ENCODE results near the gene MMP17. TPM values are rescaled to one million over a fixed set of nuclear protein-coding genes. Genes with fewer than 3 reads are reported as not detected.
"Not testable (repeated sequence)": the region's sequence is repeated elsewhere in the genome, so short reads cannot be mapped to it uniquely, and the experiment has no call there.

MMP17 gene
- total and polyA plus RNA-seq, 4 donors, result 0.17 to 0.37 (median 0.24) TPM; not detected in 1

DNA sequence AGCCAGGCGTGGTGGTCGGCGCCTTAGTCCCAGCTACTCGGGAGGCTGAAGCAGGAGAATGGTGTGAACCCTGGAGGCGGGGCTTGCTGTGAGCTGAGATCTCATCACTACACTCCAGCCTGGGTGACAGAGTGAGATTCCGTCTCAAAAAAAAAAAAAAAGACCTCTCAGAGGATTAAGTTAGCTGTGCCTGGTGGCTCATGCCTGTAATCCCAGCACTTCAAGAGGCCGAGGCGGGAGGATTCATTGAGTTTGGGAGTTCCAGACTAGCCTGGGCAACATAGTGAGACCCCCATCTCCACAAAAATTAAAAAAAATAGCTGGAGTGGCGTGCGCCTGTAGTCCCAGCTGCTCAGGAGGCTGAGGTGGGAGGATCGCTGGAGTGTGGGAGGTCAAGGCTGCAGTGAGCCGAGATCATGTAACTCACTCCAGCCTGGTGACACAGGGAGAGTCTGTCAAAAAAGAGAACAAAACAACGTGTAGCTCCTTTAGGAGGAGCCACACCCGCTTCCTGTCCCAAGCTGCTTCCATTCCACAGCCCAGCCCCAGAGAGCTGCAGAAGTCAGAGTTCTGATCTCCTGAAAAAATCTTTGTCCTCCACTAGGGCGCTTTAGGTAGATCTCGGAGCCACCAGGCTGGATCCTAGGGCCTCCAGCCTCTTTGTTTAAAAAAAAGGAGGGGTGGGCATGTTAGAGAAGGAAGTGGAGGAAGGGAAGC lies 54.8 kb downstream of the MMP17 start (continued):
- TF ChIP-seq, protein P1, sequence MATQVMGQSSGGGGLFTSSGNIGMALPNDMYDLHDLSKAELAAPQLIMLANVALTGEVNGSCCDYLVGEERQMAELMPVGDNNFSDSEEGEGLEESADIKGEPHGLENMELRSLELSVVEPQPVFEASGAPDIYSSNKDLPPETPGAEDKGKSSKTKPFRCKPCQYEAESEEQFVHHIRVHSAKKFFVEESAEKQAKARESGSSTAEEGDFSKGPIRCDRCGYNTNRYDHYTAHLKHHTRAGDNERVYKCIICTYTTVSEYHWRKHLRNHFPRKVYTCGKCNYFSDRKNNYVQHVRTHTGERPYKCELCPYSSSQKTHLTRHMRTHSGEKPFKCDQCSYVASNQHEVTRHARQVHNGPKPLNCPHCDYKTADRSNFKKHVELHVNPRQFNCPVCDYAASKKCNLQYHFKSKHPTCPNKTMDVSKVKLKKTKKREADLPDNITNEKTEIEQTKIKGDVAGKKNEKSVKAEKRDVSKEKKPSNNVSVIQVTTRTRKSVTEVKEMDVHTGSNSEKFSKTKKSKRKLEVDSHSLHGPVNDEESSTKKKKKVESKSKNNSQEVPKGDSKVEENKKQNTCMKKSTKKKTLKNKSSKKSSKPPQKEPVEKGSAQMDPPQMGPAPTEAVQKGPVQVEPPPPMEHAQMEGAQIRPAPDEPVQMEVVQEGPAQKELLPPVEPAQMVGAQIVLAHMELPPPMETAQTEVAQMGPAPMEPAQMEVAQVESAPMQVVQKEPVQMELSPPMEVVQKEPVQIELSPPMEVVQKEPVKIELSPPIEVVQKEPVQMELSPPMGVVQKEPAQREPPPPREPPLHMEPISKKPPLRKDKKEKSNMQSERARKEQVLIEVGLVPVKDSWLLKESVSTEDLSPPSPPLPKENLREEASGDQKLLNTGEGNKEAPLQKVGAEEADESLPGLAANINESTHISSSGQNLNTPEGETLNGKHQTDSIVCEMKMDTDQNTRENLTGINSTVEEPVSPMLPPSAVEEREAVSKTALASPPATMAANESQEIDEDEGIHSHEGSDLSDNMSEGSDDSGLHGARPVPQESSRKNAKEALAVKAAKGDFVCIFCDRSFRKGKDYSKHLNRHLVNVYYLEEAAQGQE (IDR thresholded peaks at IDR 0.05), result no peak
- TF ChIP-seq JUND (IDR thresholded peaks at IDR 0.05) (no peak), SP1 (IDR thresholded peaks at IDR 0.05) (no peak), FOXA2 (IDR thresholded peaks at IDR 0.05) (no peak), HNF4A (conservative IDR thresholded peaks at IDR 0.05) (no peak), GABPA (IDR thresholded peaks at IDR 0.05 in 1 of 2, conservative IDR thresholded peaks at IDR 0.05 in 1 of 2) (no peak), RXRA (IDR thresholded peaks at IDR 0.05) (no peak)

DNA sequence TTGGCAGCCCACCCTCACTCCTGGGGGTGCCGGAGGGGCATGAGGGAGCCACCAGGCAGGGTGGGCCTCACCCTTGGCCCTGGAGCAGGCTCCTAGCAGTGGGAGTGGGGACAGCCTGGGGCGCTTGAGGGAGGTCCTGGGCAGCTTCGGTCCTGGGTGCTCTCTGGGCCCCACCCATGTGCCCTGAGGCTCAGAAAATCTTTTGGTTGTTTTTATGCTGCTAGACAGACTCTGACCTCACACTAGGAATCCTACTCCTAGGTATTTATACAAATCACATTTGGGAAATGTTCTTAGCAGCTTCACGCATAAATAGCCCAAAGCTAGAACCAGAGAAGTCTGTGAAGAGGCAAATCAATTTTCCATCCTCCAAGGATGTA lies 55.3 kb downstream of the MMP17 start:
- 91% methylated on average over 4 of the region's 4 CpGs for WGBS
- H3K9me3 ChIP-seq (ENCODE audit: control insufficient read depth in 4 of 4, low read length in 3 of 4), result peaks cover 0 to 4% (median under 1%) of the 10 kb centered on the region in 4 donors
- H3K9ac ChIP-seq (ENCODE audit: low read depth in 1 of 2, low read length in 2 of 2), result no peak overlapping the region
- no peak overlapping the region for H3K4me3 ChIP-seq (ENCODE audit: low read depth in 1 of 3, low read length in 3 of 3)
- TF ChIP-seq, protein P2, sequence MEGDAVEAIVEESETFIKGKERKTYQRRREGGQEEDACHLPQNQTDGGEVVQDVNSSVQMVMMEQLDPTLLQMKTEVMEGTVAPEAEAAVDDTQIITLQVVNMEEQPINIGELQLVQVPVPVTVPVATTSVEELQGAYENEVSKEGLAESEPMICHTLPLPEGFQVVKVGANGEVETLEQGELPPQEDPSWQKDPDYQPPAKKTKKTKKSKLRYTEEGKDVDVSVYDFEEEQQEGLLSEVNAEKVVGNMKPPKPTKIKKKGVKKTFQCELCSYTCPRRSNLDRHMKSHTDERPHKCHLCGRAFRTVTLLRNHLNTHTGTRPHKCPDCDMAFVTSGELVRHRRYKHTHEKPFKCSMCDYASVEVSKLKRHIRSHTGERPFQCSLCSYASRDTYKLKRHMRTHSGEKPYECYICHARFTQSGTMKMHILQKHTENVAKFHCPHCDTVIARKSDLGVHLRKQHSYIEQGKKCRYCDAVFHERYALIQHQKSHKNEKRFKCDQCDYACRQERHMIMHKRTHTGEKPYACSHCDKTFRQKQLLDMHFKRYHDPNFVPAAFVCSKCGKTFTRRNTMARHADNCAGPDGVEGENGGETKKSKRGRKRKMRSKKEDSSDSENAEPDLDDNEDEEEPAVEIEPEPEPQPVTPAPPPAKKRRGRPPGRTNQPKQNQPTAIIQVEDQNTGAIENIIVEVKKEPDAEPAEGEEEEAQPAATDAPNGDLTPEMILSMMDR (IDR thresholded peaks at IDR 0.05; ENCODE audit: low read depth, low read length, missing input control), result no peak
- no peak for TF ChIP-seq HNF4A (conservative IDR thresholded peaks at IDR 0.05)
- no peaks in the 10 kb centered on the region for H3K36me3 ChIP-seq (ENCODE audit: control insufficient read depth in 4 of 4, insufficient read depth in 3 of 4, low read depth in 1 of 4, low read length in 3 of 4)
- H3K4me1 ChIP-seq (ENCODE audit: control insufficient read depth in 4 of 4, insufficient read depth in 4 of 4, low read length in 3 of 4), result no peaks in the 10 kb centered on the region
- H3K27me3 ChIP-seq (ENCODE audit: control insufficient read depth in 4 of 4, insufficient read depth in 4 of 4, low read length in 3 of 4), result no peaks in the 10 kb centered on the region
- no peak overlapping the region for H3K27ac ChIP-seq (ENCODE audit: low read depth in 1 of 2, low read length in 2 of 2)
- DNase-seq (ENCODE audit: low spot score), result no peak

DNA sequence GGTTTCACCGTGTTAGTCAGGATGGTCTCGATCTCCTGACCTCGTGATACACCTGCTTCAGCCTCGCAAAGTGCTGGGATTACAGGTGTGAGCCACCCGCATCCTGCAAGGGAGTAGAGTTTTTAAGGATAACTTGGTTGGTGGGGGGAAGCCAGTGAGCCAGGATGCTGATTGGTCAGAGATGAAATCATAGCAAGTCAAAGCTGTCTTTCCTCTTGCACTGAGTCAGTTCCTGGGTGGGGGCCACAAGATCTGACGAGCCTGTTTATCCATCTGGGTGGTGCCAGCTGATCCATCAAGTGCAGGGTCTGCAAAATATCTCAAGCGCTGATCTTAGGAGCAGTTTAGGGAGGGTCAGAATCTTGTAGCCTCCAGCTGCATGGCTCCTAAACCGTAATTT lies 56.9 kb downstream of the MMP17 start:
- H3K9ac ChIP-seq (ENCODE audit: low read depth in 1 of 2, low read length in 2 of 2); H3K4me1 ChIP-seq (ENCODE audit: control insufficient read depth in 4 of 4, insufficient read depth in 4 of 4, low read length in 3 of 4); DNase-seq (ENCODE audit: low spot score); H3K27ac ChIP-seq (ENCODE audit: low read depth in 1 of 2, low read length in 2 of 2); H3K36me3 ChIP-seq (ENCODE audit: control insufficient read depth in 4 of 4, insufficient read depth in 3 of 4, low read depth in 1 of 4, low read length in 3 of 4); H3K4me3 ChIP-seq (ENCODE audit: low read depth in 1 of 3, low read length in 3 of 3); H3K27me3 ChIP-seq (ENCODE audit: control insufficient read depth in 4 of 4, insufficient read depth in 4 of 4, low read length in 3 of 4); H3K9me3 ChIP-seq (ENCODE audit: control insufficient read depth in 4 of 4, low read length in 3 of 4): not testable (repeated sequence)
- WGBS, result 93% methylated on average over 8 of the region's 8 CpGs

DNA sequence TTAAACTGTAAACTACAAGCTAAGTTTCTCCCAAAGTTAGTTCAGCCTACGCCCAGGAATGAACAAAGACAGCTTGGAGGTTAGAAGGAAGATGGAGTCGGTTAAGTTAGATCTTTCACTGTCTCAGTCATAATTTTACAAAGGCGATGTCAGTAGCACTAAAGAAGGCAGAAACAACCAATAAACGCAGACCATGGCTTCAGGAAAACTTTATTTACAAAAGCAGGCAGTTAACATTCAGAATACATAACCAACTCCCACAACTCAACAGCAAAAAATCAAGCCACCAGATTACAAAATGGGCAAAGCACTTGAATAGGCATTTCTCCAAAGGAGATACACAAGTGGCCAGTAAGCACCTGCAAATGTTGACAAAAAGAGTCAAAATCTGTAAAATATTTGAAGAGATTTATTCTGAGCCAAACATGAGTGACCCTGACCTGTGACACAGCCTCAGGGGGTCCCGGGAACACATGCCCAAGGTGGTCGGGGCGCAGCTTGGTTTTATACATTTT lies 57.4 kb downstream of the MMP17 start:
- Histone ChIP-seq H3K9ac (ENCODE audit: low read depth in 1 of 2, low read length in 2 of 2) (no peak overlapping the region), H3K9me3 (ENCODE audit: control insufficient read depth in 4 of 4, low read length in 3 of 4) (peaks cover 0 to 4% (median under 1%) of the 10 kb centered on the region in 4 donors), H3K4me3 (ENCODE audit: low read depth in 1 of 3, low read length in 3 of 3) (no peak overlapping the region), H3K27me3 (ENCODE audit: control insufficient read depth in 4 of 4, insufficient read depth in 4 of 4, low read length in 3 of 4) (no peaks in the 10 kb centered on the region), H3K4me1 (ENCODE audit: control insufficient read depth in 4 of 4, insufficient read depth in 4 of 4, low read length in 3 of 4) (no peaks in the 10 kb centered on the region), H3K27ac (ENCODE audit: low read depth in 1 of 2, low read length in 2 of 2) (no peak overlapping the region), H3K36me3 (ENCODE audit: control insufficient read depth in 4 of 4, insufficient read depth in 3 of 4, low read depth in 1 of 4, low read length in 3 of 4) (no peaks in the 10 kb centered on the region)
- WGBS, result 92% methylated on average over 7 of the region's 7 CpGs
- DNase-seq (ENCODE audit: low spot score), result no peak
- TF ChIP-seq, protein P2 (IDR thresholded peaks at IDR 0.05; ENCODE audit: low read depth, low read length, missing input control), result no peak
- no peak for TF ChIP-seq GABPA (IDR thresholded peaks at IDR 0.05 in 1 of 2, conservative IDR thresholded peaks at IDR 0.05 in 1 of 2)
- TF ChIP-seq TAF1 (conservative IDR thresholded peaks at IDR 0.05), result no peak
- TF ChIP-seq RAD21 (IDR thresholded peaks at IDR 0.05), result no peak
- TF ChIP-seq, protein P1 (IDR thresholded peaks at IDR 0.05), result no peak
- no peak for TF ChIP-seq SP1 (IDR thresholded peaks at IDR 0.05)
- TF ChIP-seq HNF4A (conservative IDR thresholded peaks at IDR 0.05), result no peak
- no peak for TF ChIP-seq FOXA1 (IDR thresholded peaks at IDR 0.05)
- TF ChIP-seq EGR1 (IDR thresholded peaks at IDR 0.05; ENCODE audit: low read depth in 2 of 2), result no peak
